K562 (cell line): ENCODE data around the gene CHURC1. TPM values are rescaled to one million over a fixed set of nuclear protein-coding genes. Genes with fewer than 3 reads are reported as not detected.

Experiments
- CSDE1 ChIP-seq, 2 experiments: fragments of 450-650 bp; IDR thresholded peaks; 2 replicates each; pipeline ENCODE4 v1.6.1; 2016; ENCODE audit warnings: mild to moderate bottlenecking in 1 of 2
- CXXC5 ChIP-seq: fragments of 250-450 bp; sonication (Bioruptor Pico); IDR thresholded peaks from 2 replicates; pipeline ENCODE4 v1.8.0; 2022; ENCODE audit warnings: inconsistent platforms, mild to moderate bottlenecking, moderate library complexity
- EGR1 ChIP-seq: fragments of 450-650 bp; conservative IDR thresholded peaks from 2 replicates; pipeline ENCODE4 v1.6.1; 2017; ENCODE audit warnings: mild to moderate bottlenecking
- EZH2 ChIP-seq: IDR thresholded peaks from 2 replicates; pipeline ENCODE4 v1.6.1; 2012; ENCODE audit warnings: low read depth, mild to moderate bottlenecking, inconsistent platforms, low read length, borderline replicate concordance
- HDAC1 ChIP-seq, 2 experiments: fragments of 450-650 bp; IDR thresholded peaks; 2 replicates each; pipeline ENCODE4 v1.6.1; 2016 to 2017; ENCODE audit warnings: inconsistent platforms in 1 of 2, mild to moderate bottlenecking in 1 of 2, moderate library complexity in 1 of 2
- HDAC8 ChIP-seq: fragments of 450-650 bp; IDR thresholded peaks from 2 replicates; pipeline ENCODE4 v1.6.1; 2016; ENCODE audit warnings: mild to moderate bottlenecking, missing genetic modification characterization, moderate library complexity, missing compliant biosample characterization
- HEY1 ChIP-seq: fragments of 250-450 bp; sonication (Bioruptor Pico); IDR thresholded peaks from 2 replicates; pipeline ENCODE4 v1.5.0; 2020; ENCODE audit warnings: mild to moderate bottlenecking, moderate library complexity, borderline replicate concordance
- LCOR ChIP-seq: sonication (generic); formaldehyde crosslinking; IDR thresholded peaks from 2 replicates; pipeline ENCODE4 v1.8.0; 2022; ENCODE audit warnings: mild to moderate bottlenecking, missing genetic modification reagents
- MTA3 ChIP-seq: fragments of 450-650 bp; formaldehyde crosslinking; IDR thresholded peaks from 2 replicates; pipeline ENCODE4 v1.6.1; 2017; ENCODE audit warnings: mild to moderate bottlenecking, borderline replicate concordance
- MYNN ChIP-seq, 2 experiments: sonication (generic); formaldehyde crosslinking in 1 of 2; IDR thresholded peaks; 2 replicates each; pipeline versions ENCODE4 v1.5.0 to v1.6.1; 2016 to 2020; ENCODE audit warnings: antibody characterized with exemption in 1 of 2, missing genetic modification reagents in 1 of 2
- NEUROD1 ChIP-seq: fragments of 150-350 bp; IDR thresholded peaks from 2 replicates; pipeline ENCODE4 v1.6.1; 2014; ENCODE audit warnings: borderline replicate concordance, low read length, low read depth; ENCODE audit not compliant: partially characterized antibody
- PHF20 ChIP-seq: fragments of 450-650 bp; IDR thresholded peaks from 2 replicates; pipeline ENCODE4 v1.6.1; 2018; ENCODE audit not compliant: partially characterized antibody
- POLR2A ChIP-seq: fragments of 450-650 bp; conservative IDR thresholded peaks from 2 replicates; pipeline ENCODE4 v1.6.1; 2016
- RBFOX2 ChIP-seq: fragments of 200-400 bp; formaldehyde crosslinking; IDR thresholded peaks from 2 replicates; pipeline ENCODE4 v1.6.1; 2017; ENCODE audit warnings: low read depth, mild to moderate bottlenecking, low read length, moderate library complexity
- SIN3B ChIP-seq: fragments of 450-650 bp; IDR thresholded peaks from 2 replicates; pipeline ENCODE4 v1.6.1; 2017; ENCODE audit warnings: low read depth, mild to moderate bottlenecking, moderate library complexity
- SUPT5H ChIP-seq: fragments of 450-650 bp; IDR thresholded peaks from 2 replicates; pipeline ENCODE4 v1.6.1; 2016
- TAF9B ChIP-seq: fragments of 450-650 bp; IDR thresholded peaks from 2 replicates; pipeline ENCODE4 v1.6.1; 2018; ENCODE audit warnings: mild to moderate bottlenecking; ENCODE audit not compliant: partially characterized antibody
- TBP ChIP-seq: optimal IDR thresholded peaks from 2 replicates; pipeline ENCODE3; 2011; ENCODE audit warnings: low read depth, low read length, improper control_type of control experiment
- ZBTB7A ChIP-seq: IDR thresholded peaks from 2 replicates; pipeline ENCODE4 v1.6.1; 2011; ENCODE audit warnings: low read depth, mild to moderate bottlenecking, low read length, moderate library complexity, borderline replicate concordance; ENCODE audit not compliant: control insufficient read depth
- ZNF740 ChIP-seq, 3 experiments: fragments of 200-800 bp in 1 of 3; sonication (Bioruptor generic) in 1 of 3; sonication (generic) in 1 of 3; formaldehyde crosslinking in 1 of 3; IDR thresholded peaks; 2 replicates each; pipeline versions ENCODE4 v1.6.1 to v1.8.0; 2016 to 2022; ENCODE audit warnings: mild to moderate bottlenecking in 2 of 3, missing compliant biosample characterization in 2 of 3, missing genetic modification characterization in 2 of 3, missing genetic modification reagents in 1 of 3
- polyA plus RNA-seq, 8 experiments: library from polyadenylated mRNA; depleted of rRNA in 4 of 8; stranded (reverse) in 5 of 8; unstranded in 3 of 8; fragments of >200 nt; fragmentation: Nextera tagmentation in 2 of 8; fragmentation: Illumina TruSeq in 1 of 8; extraction: Ambion mirVana in 2 of 8; extraction: Trizol in 1 of 8; gene quantifications; 2 replicates each; pipeline versions ENCODE4 v1.2.1 to v1.2.3, GENCODE V29; 2011 to 2014; ENCODE audit warnings: inconsistent platforms in 1 of 8, missing spikeins in 1 of 8
- total RNA-seq, 7 experiments: library from RNA; depleted of rRNA in 6 of 7; stranded (reverse); fragments of >200 nt in 6 of 7; fragmentation: Illumina TruSeq in 2 of 7; extraction: Trizol in 2 of 7; gene quantifications; 2 replicates each; pipeline versions ENCODE4 v1.2.1 to v1.2.3, GENCODE V29; 2011 to 2021; ENCODE audit warnings: low replicate concordance in 1 of 7

CHURC1 gene
- total and polyA plus RNA-seq, 9 of the 15 experiments (the other 6 are each of a cell fraction or from before 2014, with no cell fraction given): 27.3 to 239 (median 45.6) TPM

DNA sequence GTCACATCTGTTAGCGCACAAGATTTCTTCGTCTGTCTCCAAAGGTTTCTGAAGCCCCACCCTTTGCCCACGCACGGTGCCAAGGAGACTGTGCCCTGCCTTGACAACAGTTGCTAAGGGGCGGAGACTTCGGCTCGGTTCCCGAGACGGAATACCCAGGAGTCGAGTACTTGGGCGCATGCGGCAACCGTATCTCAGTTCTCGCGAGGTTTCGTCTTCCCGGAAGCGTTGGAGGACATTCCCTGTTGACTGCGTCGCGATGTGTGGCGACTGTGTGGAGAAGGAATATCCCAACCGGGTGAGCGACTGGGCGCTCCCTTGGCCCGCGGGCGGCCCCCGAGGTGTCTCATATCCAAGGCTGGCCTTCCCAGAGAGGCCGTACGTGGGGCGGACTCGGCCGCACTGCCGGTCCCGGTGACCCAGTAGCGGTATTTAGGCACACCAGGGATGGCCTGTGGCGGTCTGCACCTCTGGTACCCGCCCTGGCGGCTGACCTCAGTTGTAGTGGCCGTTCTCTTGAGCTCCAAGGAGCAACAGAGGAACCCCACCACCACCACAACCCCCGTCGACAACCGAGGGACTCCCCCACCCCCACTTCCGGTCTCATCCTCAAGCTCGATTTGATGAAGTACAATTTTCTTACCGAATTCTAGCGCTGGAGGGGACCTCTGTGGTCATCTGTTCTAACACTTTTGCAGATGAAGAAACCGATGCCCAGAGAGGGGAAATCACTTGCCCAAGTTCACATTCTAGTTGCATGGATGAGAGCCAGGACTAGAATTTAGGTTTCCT, at the start of gene CHURC1 (continued):
- TF ChIP-seq CSDE1 (IDR thresholded peaks at IDR 0.05) (peak in 1 of 2 experiments; percentile 89; a peak in 2 of 4 replicates), RBFOX2 (peak; percentile 94), EGR1 (peak; percentile 59; the same call in 1 of the 2 replicates), HEY1 (no peak), POLR2A (peak; percentile 91), NEUROD1 (peak; percentile 31), TBP (peak; percentile 63), MTA3 (no peak), ZBTB7A (no peak), HDAC8 (tag) (no peak), LCOR (CRISPR knock-in tag) (peak; percentile 61; the same call in 1 of the 2 replicates), CXXC5 (CRISPR knock-in tag) (peak; percentile 58), ZNF740 (CRISPR knock-in tag; IDR thresholded peaks at IDR 0.05) (0 out of 2 replicates have a peak, but pooled peaks have one; percentile 53), ZNF740 (tag; IDR thresholded peaks at IDR 0.05) (no peak), MYNN (IDR thresholded peaks at IDR 0.05) (peak; percentile 86; the same call in 1 of the 2 replicates), MYNN (CRISPR knock-in tag; IDR thresholded peaks at IDR 0.05) (no peak), PHF20 (peak; percentile 90), TAF9B (peak; percentile 68), EZH2 (no peak), HDAC1 (IDR thresholded peaks at IDR 0.05) (0 out of 4 replicates have a peak, but pooled peaks of 1 of the 2 experiments have one; percentile 45), SUPT5H (peak; percentile 91), SIN3B (0 out of 2 replicates have a peak, but pooled peaks have one; percentile 30)
